CD4-positive, alpha-beta T cell treated with Interleukin-2 at 100 ng/mL for 4 hours (primary cell): ENCODE results near the gene SLC26A6.
A peak's percentile ranks its signal among the peaks of the same experiment; 100 is the strongest.

Experiments
- DNase-seq: peaks from one replicate; pipeline ENCODE4 v3.0.0-alpha.2; 2020; ENCODE audit warnings: low spot score

SLC26A6 gene

GRCh38 chr3:48635222-48636021 is at the start of gene SLC26A6:
Gene SLC26A6, minus strand, starts transcription at chr3:48635461. Its CDS starts 68 bp downstream, at chr3:48635393.
- peak; percentile 92 for DNase-seq

- DNase-seq: no peak
These were observed 49.4 kb upstream of the SLC26A6 start for GRCh38 chr3:48684480-48685143.

DNA sequence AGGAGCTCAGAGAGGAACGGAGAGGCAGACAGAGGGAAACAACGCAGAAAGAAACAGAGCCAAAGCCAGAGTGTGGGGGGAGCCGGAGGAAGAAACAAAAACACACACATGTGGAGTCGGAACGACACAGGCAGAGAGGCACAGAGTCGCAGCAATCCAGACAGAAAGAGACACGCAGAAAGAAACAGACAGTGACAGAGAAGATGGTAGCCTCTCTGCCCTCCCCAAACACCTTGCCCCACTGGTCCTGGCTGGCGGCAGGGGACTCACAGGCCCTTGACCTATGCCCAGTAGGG is 48.7 kb upstream of the SLC26A6 start:
- DNase-seq: no peak

- DNase-seq: no peak
These were observed 47.5 kb upstream of the SLC26A6 start for GRCh38 chr3:48682786-48683185.

GRCh38 chr3:48681974-48682610 is 46.8 kb upstream of the SLC26A6 start:
- no peak for DNase-seq

DNA sequence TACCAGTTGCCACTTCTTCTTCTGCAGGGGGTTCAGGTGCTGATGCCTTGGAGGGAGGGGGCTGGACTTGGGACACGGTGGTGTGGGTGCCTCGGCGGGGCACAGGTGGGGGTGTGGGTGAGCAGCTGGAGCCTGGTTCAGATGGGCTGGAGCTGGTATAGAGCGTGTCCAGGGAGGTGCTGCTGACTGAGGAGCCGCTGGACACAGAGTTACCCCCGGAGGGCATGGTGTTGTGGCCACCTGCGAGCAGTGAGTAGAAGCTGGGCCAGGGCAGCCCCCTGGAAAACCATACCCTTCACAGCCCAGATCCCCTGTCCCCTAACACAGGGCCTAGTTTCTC is 46.2 kb upstream of the SLC26A6 start:
- no peak for DNase-seq

GRCh38 chr3:48680811-48681540 is 45.7 kb upstream of the SLC26A6 start:
- DNase-seq: no peak

GRCh38 chr3:48679411-48680391 is 44.4 kb upstream of the SLC26A6 start:
- no peak for DNase-seq

- no peak for DNase-seq
These were observed 43.5 kb upstream of the SLC26A6 start for GRCh38 chr3:48678566-48679380.

- no peak for DNase-seq
These were observed 42.8 kb upstream of the SLC26A6 start for GRCh38 chr3:48678056-48678455.

- no peak for DNase-seq
These were observed 39.2 kb upstream of the SLC26A6 start for GRCh38 chr3:48674505-48674904.

- no peak for DNase-seq
These were observed 37.3 kb upstream of the SLC26A6 start for GRCh38 chr3:48672522-48672921.

GRCh38 chr3:48664929-48665328 is 29.7 kb upstream of the SLC26A6 start:
- DNase-seq: no peak

DNA sequence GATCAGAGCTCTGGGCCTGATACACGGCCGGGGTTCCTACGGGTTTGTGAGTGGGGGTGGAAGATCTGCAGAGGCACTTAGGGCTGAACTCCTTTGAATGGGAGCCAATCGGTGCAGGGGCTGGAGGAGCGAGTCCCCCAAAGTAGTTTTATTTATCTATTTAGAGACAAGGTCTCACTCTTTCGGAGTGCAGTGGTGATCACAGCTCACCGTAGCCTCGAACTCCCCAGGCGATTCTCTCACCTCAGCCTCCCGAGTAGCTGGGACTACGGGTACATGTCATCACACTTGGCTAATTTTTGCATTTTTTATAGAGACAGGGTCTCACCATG is 29.0 kb upstream of the SLC26A6 start:
- no peak for DNase-seq

DNA sequence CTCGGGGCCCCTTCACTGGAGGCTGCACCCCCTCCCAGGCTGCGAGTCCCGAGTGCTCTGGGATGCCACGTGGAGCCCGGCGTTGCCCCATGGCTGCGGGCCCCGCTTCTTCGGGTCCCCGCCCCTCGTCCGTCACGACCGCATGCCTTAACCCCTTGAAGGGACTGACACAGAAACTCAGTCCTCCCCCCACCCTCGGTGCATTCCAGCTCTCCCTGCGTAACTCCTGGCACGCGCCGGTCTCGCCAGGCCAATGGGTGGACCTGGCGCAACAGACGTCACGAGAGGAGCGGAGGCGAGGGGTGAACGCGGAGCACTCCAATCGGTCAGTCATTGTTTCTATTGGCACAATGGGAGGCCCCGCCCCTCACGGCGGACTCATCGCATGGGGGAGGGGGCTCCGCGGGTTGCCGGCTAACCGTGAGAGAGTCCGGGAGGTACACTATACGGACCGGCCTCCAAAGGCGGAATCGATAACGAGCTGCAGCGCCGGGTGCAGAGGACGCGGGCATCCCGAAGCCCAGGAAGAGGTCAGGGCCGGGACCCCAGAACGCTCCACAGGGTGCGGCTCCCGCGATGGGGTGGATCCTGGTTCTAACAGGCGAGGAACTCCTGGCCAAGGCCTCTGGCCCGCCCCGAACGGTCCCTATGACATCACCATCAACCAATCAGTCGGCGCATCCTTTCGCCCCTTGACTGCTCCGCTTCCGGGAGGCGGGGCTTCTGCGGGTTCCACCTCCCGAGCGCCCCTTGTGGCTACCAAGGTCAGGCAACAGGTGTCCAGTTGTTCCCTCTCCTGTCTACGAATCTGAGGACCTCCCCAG is 28.4 kb upstream of the SLC26A6 start:
- DNase-seq: peak; percentile 89

GRCh38 chr3:48662753-48663488 is 27.7 kb upstream of the SLC26A6 start, which contains the start of gene CELSR3:
Gene CELSR3, minus strand, starts transcription at chr3:48662886. Its CDS starts 252 bp downstream, at chr3:48662634.
- peak; percentile 62 for DNase-seq

DNA sequence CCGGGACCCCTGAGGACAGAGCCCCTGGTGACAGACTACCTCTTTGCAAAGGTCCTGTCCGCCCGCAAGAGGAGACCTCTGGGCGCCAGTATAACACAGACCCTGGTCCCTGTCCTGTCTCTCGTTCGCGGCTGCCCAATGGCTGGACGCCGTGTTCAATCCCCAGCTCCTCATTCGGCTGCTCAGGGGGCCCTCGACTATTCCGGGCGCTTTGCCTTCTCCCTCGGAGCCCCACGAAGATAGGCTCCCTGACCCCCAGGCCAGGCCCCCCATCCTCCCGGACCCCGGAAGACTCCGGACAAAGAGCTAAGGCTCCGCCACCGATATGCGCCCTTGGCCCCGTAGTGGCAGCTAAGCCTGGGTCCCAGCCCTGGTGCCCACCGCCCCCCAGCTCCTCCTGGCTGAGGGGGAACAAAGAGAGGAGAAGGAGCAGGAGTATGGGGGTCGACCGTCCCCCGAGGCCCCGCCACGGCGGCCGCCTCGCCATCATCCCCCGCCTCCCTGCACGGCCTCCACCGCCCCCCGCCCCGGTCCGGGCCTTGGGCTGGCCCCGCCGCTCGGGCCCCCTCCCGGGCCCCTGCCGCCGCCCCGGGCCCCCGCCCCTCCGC is 27.0 kb upstream of the SLC26A6 start:
- no peak for DNase-seq

DNA sequence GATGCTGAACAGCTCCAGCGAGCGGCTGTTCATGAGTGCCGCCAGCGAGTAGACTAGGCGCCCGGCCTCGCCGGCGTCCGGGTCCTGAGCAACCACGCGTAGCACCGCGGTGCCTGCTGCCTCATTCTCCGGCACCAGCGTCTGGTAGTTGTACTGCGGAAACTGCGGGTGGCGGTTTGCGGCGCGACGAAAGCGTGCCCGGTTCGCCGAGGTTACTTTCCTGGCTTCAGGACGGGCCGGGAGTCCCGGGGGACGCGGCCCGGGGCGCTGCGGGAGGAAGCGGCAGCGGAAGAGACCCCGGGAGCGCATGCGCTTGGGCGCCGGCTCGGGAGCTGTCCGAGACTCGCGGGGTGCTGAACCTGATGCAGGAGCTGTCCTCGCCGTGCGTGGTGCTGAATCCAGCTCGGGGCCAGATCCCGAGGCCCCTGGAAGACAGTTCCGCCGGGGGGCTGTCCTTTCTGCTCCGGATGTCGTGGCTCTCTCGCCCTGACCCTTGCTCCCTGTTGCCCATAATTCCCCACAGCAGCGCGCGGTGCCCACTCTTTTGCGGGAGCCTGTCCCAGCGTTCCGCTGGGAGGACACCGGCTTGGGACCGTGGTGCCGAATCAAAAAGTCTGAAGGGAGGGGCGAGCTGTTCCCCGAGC is 26.4 kb upstream of the SLC26A6 start:
- peak; percentile 68 for DNase-seq
